ENCODE measurements around the gene DSCAM.

Gene DSCAM

DNA sequence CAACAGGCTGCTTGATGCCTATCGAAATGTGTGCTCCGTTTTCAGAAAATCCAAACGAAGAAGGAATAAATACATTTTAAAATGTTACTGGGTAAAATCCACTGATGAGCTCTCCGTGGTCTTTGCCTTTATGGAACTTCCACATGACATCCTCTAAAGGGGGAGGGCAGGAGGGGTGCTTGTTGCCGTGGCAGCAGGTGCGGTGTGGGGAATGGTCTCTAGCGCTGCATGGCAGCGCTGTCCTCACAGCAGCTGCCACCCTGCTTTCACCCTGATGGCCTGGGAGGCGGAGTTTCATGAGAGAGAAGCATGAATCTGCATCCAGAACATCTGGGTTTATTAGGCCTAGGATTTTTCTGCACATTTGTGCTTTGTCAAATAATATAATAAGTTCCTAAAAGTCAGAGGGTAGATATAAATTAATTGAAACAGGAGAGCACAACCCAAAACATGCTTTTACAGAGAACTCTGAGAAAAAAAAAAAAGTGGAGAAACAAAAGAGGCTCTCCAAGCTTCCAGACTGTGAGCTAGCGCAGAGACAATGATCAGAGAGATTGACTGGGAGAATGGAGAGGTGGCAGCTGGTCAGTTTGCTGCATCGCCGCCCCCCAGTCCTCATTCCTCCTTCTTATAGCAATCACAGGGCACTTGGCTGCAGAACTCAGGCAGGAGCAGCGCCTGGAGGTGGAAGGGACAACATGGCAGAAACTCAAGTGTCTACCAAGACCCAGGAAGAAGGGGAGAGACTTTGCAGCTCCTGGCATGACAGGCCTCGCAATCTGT lies 228.6 kb downstream of the DSCAM start:
- H3K4me3 ChIP-seq (ENCODE audit: low read depth, low read length): no peak overlapping the region
- TF ChIP-seq, protein P1, sequence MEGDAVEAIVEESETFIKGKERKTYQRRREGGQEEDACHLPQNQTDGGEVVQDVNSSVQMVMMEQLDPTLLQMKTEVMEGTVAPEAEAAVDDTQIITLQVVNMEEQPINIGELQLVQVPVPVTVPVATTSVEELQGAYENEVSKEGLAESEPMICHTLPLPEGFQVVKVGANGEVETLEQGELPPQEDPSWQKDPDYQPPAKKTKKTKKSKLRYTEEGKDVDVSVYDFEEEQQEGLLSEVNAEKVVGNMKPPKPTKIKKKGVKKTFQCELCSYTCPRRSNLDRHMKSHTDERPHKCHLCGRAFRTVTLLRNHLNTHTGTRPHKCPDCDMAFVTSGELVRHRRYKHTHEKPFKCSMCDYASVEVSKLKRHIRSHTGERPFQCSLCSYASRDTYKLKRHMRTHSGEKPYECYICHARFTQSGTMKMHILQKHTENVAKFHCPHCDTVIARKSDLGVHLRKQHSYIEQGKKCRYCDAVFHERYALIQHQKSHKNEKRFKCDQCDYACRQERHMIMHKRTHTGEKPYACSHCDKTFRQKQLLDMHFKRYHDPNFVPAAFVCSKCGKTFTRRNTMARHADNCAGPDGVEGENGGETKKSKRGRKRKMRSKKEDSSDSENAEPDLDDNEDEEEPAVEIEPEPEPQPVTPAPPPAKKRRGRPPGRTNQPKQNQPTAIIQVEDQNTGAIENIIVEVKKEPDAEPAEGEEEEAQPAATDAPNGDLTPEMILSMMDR (IDR thresholded peaks at IDR 0.05; ENCODE audit: low read depth, low read length): no peak

DNA sequence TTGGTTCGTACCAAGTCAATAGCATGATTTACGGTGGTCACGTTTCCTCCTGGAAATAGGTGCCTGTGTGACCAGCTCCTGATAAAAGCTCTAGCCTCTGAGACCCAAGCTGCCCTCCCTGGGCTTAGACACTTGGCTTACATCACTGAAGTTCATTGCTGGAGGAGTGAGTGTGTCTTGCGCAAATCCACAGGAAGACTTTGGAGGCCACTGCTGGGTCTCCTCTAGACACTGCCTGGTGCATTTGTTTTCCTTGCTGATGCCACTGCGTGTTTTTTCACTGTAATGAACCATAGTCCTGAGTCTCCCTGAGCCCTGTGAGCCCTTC lies 230.6 kb downstream of the DSCAM start:
- TF ChIP-seq, protein P1 (IDR thresholded peaks at IDR 0.05; ENCODE audit: low read depth, low read length): no peak
- no peak overlapping the region for H3K4me3 ChIP-seq (ENCODE audit: low read depth, low read length)

DNA sequence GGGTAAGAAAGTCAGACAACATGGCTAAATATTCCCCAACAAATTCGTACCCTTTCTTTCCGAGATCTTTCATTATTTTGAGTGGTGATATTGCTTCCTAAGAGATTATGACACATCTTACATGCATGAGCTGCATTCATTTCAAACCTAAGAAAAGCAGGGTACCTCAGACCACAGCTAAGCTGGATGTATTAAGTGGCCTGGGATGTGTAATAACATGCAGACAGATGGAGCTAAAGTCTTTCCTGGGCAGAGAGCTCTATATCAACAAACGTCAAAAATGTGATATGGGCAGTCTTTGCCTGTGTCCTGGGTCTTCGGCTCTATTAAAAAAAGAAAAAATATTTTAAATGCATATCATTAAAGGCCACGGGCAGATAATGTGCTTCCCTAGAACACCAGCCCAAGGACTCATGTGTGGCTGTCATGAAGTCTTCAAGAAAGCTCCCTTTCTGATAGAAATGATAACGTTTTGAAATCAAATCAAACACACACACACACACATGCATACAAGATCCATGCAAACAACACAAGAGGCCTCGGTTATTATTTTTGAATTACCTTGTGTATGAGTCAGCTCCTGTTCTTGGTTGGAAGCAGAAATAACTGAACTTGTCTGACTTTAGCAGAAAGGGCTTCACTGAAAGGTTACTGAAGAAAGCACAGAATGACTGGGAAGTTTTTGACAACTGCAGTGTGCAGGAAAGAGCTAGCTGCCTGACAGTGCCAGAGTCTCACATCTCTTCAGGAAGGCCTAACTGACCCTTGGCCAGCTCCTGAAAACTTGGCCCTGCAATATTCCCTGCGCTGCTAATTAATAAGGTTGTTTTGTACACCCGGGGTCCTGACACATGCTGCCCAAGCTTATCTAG lies 231.2 kb downstream of the DSCAM start:
- TF ChIP-seq, protein P1 (IDR thresholded peaks at IDR 0.05; ENCODE audit: low read depth, low read length): no peak
- H3K4me3 ChIP-seq (ENCODE audit: low read depth, low read length): no peak overlapping the region

DNA sequence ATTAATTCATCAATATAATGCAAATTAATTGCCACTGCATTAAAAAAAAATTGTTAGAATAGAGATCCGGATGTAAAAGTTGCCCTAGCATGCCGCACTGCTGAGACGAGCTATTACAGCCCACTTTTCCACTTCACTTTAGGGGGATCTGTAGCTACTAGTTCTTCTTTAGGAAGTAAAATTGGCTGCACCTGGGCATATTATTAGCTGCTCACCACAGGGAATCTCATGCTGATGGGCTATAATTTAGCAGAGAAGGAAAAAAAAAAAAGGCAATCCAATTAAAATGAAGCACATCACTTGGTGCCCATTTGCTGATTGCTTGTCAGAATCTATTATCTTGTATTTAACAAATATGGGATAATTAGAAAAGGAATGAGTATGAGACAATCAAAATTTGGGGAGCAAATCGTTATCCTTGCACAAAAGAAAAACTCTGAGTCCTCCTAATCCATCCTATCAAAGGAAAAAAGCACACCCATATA lies 233.4 kb downstream of the DSCAM start:
- H3K4me3 ChIP-seq (ENCODE audit: low read depth, low read length): no peak overlapping the region
- TF ChIP-seq, protein P1 (IDR thresholded peaks at IDR 0.05; ENCODE audit: low read depth, low read length): no peak

DNA sequence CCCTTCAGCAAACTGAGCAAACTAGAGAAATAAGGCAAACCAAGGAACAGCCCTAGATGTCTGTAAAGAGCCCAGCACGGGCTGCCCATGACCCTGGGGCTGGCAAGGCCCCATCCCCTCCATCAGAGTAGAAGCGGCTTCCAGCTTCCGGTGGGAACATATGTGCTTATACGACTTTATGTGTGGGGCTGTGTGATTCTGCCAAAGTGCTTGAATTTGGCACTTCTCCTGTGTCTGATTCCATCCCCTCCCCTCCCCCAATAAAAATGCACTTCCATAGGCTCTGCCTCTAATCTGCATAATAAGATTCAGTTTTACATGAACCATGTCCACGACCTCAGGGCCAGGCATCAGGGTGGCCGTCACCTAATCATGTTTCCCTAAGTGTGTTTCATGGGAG lies 236.6 kb downstream of the DSCAM start:
- H3K4me3 ChIP-seq (ENCODE audit: low read depth, low read length): no peak overlapping the region

DNA sequence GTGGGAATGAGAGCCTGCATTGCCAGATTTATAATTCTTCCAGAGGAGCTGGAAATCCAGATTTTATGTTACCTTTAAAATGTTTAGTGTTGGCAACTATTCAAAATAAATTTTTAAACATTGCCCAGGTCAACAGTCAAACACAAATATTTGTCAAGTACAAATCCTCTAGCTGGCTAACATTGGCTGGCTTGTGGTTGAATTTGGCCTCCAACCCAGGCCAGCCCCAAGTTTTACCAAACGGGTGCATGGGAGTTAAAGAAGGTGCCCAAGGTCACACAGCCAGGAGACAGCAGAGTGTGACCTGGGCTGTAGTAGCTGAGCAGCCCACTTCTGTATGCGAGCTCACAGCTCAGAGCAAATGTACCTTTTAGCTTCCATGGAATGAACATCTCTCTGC lies 240.6 kb downstream of the DSCAM start:
- H3K4me3 ChIP-seq (ENCODE audit: low read depth, low read length): no peak overlapping the region

More for the DNA sequence above, 236.6 kb downstream of the DSCAM start:
- TF ChIP-seq, protein P1 (IDR thresholded peaks at IDR 0.05; ENCODE audit: low read depth, low read length): no peak

More for the DNA sequence above, 240.6 kb downstream of the DSCAM start:
- TF ChIP-seq, protein P1 (IDR thresholded peaks at IDR 0.05; ENCODE audit: low read depth, low read length): no peak

All from WI38 (cell line).